RWPE2 (cell line): ENCODE data around the gene DMD.

ENCODE experiments used
- ATAC-seq: fragments of 200-7000 bp; cut with Tn5 transposase; 3 replicates; pipeline ENCODE4 v1.9.1; 2021; ENCODE audit warnings: low read depth
- DNase-seq: peaks from one replicate; pipeline ENCODE4 v3.0.0-alpha.2; 2020; ENCODE audit warnings: low spot score
- H3K27ac ChIP-seq: fragments of 450-650 bp; 2 replicates; pipeline ENCODE4 v1.5.1; 2017; ENCODE audit warnings: mild to moderate bottlenecking; ENCODE audit not compliant: poor library complexity, severe bottlenecking
- H3K27me3 ChIP-seq: fragments of 250-450 bp; sonication (Bioruptor Pico); 2 replicates; pipeline ENCODE4 v1.5.1; 2021; ENCODE audit warnings: mild to moderate bottlenecking, moderate library complexity; ENCODE audit not compliant: insufficient read depth, poor library complexity, severe bottlenecking
- H3K36me3 ChIP-seq: fragments of 250-450 bp; sonication (Bioruptor Pico); 2 replicates; pipeline ENCODE4 v1.5.1; 2020; ENCODE audit warnings: low read depth, mild to moderate bottlenecking, moderate library complexity
- H3K4me1 ChIP-seq: fragments of 250-450 bp; sonication (Bioruptor Pico); 2 replicates; pipeline ENCODE4 v1.5.1; 2021; ENCODE audit warnings: mild to moderate bottlenecking, moderate library complexity; ENCODE audit not compliant: insufficient read depth, poor library complexity, severe bottlenecking
- H3K4me3 ChIP-seq: fragments of 250-450 bp; sonication (Bioruptor Pico); 2 replicates; pipeline ENCODE4 v1.5.1; 2021; ENCODE audit warnings: mild to moderate bottlenecking, moderate library complexity; ENCODE audit not compliant: severe bottlenecking
- H3K9me3 ChIP-seq: fragments of 250-450 bp; sonication (Bioruptor Pico); 2 replicates; pipeline ENCODE4 v1.5.1; 2021; ENCODE audit warnings: mild to moderate bottlenecking, moderate library complexity; ENCODE audit not compliant: severe bottlenecking
- TF ChIP-seq, protein P1 (sequence below): fragments of 450-650 bp; IDR thresholded peaks from one replicate; pipeline ENCODE4 v1.5.1; 2017; ENCODE audit warnings: mild to moderate bottlenecking, moderate library complexity; ENCODE audit not compliant: poor library complexity, severe bottlenecking

Gene DMD

GRCh38 chrX:31543634-31544033 is 1667.7 kb downstream of the DMD start:
- Histone ChIP-seq H3K27me3 (no peaks in the 10 kb centered on the region), H3K4me3 (no peak overlapping the region), H3K36me3 (no peaks in the 10 kb centered on the region), H3K27ac (no peak overlapping the region), H3K4me1 (peaks cover 9% of the 10 kb centered on the region), H3K9me3 (no peaks in the 10 kb centered on the region)
- DNase-seq: no peak
- no peak for ATAC-seq
- TF ChIP-seq, protein P1, sequence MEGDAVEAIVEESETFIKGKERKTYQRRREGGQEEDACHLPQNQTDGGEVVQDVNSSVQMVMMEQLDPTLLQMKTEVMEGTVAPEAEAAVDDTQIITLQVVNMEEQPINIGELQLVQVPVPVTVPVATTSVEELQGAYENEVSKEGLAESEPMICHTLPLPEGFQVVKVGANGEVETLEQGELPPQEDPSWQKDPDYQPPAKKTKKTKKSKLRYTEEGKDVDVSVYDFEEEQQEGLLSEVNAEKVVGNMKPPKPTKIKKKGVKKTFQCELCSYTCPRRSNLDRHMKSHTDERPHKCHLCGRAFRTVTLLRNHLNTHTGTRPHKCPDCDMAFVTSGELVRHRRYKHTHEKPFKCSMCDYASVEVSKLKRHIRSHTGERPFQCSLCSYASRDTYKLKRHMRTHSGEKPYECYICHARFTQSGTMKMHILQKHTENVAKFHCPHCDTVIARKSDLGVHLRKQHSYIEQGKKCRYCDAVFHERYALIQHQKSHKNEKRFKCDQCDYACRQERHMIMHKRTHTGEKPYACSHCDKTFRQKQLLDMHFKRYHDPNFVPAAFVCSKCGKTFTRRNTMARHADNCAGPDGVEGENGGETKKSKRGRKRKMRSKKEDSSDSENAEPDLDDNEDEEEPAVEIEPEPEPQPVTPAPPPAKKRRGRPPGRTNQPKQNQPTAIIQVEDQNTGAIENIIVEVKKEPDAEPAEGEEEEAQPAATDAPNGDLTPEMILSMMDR: no peak

DNA sequence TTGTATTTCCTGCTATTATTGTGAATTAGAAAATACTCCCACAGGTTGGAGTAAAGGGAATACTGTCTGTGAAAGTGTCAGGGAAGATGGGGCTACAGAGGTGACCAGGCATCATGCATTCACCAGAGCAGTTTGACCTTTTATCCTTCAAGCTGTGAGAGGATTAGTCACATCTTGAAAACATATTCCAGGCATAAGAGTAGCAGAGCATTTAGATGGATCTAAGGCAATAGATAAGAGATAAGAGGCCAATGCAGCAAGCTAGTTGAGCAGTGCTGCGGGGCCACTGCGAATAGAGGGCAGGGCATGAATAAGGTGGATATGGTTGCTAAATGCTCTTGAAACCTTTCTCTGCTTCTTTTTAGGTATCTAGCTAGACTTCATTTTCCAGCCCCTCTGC is 1668.8 kb downstream of the DMD start:
- peaks cover 9% of the 10 kb centered on the region for H3K4me1 ChIP-seq
- TF ChIP-seq, protein P1: no peak
- ATAC-seq: no peak

GRCh38 chrX:31540313-31540712 is 1671.0 kb downstream of the DMD start:
- no peaks in the 10 kb centered on the region for H3K27me3 ChIP-seq
- no peak for DNase-seq
- no peaks in the 10 kb centered on the region for H3K4me1 ChIP-seq
- no peak for ATAC-seq
- H3K4me3 ChIP-seq: no peak overlapping the region
- H3K27ac ChIP-seq: no peak overlapping the region
- no peaks in the 10 kb centered on the region for H3K9me3 ChIP-seq
- TF ChIP-seq, protein P1: no peak
- no peaks in the 10 kb centered on the region for H3K36me3 ChIP-seq

More for the DNA sequence above, 1668.8 kb downstream of the DMD start:
- Histone ChIP-seq H3K36me3 (no peaks in the 10 kb centered on the region), H3K27me3 (no peaks in the 10 kb centered on the region), H3K27ac (no peak overlapping the region), H3K4me3 (no peak overlapping the region), H3K9me3 (no peaks in the 10 kb centered on the region)
- DNase-seq: no peak

DNA sequence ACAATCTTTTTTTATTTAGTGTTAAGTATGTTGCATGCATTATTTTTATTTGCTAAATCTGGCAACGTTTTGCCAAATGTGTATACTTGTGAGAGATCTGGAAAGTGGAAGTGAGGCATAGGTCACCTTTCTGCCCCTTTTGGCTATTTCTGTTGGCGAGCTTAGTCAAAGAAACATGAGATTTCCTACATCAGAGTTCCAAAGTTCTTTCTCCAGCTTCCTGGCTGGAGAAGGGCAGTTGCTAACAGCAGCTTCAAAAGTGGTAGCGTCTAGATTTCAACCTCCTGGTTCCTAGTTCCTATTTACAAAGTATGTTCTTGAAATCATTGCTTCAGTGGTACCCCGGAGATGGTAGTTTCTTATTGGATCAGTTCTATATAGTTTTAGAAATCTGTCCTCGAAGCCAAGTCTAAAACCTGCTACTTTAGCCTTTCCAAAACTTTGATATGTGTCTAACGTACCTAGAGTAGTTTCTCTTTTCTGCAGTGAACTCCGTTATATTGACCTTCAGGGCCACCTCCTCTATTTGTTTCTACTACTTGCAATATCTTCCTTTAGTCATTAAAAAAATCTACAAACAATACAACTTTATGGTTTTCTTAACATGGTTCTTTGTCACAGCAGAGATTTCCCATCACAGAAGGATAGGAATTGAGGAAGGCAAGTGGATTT is 1683.8 kb downstream of the DMD start:
- Histone ChIP-seq H3K27ac (no peak overlapping the region), H3K9me3 (no peaks in the 10 kb centered on the region), H3K36me3 (no peaks in the 10 kb centered on the region), H3K27me3 (no peaks in the 10 kb centered on the region), H3K4me1 (no peaks in the 10 kb centered on the region), H3K4me3 (no peak overlapping the region)
- DNase-seq (no peak), ATAC-seq (no peak)
- TF ChIP-seq, protein P1: no peak

- Histone ChIP-seq H3K4me1 (no peaks in the 10 kb centered on the region), H3K4me3 (no peak overlapping the region), H3K27ac (no peak overlapping the region), H3K36me3 (no peaks in the 10 kb centered on the region), H3K9me3 (no peaks in the 10 kb centered on the region), H3K27me3 (no peaks in the 10 kb centered on the region)
- ATAC-seq: no peak
- TF ChIP-seq, protein P1: no peak
- DNase-seq: no peak
These were observed 1687.3 kb downstream of the DMD start for GRCh38 chrX:31523884-31524536.
